Prostate gland (tissue), 2 donors: ENCODE measurements around the gene PCDHGA7.
A peak's percentile ranks its signal among the peaks of the same experiment; 100 is the strongest.

Experiments used
- POLR2A ChIP-seq: fragments of 450-650 bp; IDR thresholded peaks from one replicate; pipeline ENCODE4 v1.6.1; 2016; ENCODE audit warnings: antibody characterized with exemption, mild to moderate bottlenecking
- POLR2AphosphoS5 ChIP-seq: sonication (generic); formaldehyde crosslinking; IDR thresholded peaks from one replicate; pipeline ENCODE4 v1.6.1; 2017; ENCODE audit warnings: antibody characterized with exemption
- TF ChIP-seq, protein P1 (sequence below), 4 experiments: fragments of 200-600 bp in 2 of 4; fragments of 450-650 bp in 2 of 4; sonication (generic) in 2 of 4; IDR thresholded peaks; 1 replicate in 3 of 4; 2 replicates in 1 of 4; pipeline ENCODE4 v1.5.1; 2016 to 2019; ENCODE audit warnings: antibody characterized with exemption in 4 of 4, mild to moderate bottlenecking in 2 of 4, moderate library complexity in 2 of 4

DNA sequence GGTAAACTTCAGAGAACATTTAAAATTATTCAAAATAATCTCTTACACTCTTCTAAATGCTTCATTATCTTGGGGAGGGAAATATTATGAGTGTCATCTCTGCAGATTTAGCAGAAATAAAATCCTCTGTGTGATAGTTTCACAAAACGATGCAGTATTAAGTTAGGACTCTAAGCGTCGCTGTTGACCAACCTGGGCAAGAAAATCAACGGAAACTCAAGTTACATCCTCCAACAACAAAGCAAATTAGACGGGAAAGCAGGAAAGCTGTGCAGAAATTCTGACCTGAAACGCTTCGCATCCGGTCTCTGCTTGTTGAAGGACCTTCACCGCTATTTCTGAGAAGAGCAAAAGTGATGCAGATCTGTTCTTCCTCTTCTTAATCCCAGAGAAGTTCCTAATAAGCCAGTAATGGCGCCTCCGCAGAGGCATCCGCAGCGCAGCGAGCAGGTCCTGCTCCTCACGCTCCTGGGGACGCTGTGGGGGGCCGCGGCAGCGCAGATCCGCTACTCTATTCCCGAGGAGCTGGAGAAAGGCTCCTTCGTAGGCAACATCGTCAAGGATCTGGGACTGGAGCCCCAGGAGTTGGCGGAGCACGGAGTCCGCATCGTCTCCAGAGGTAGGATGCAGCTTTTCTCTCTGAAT lies 8.7 kb upstream of the PCDHGA7 start, which contains the start of gene PCDHGA6:
- TF ChIP-seq, protein P1, sequence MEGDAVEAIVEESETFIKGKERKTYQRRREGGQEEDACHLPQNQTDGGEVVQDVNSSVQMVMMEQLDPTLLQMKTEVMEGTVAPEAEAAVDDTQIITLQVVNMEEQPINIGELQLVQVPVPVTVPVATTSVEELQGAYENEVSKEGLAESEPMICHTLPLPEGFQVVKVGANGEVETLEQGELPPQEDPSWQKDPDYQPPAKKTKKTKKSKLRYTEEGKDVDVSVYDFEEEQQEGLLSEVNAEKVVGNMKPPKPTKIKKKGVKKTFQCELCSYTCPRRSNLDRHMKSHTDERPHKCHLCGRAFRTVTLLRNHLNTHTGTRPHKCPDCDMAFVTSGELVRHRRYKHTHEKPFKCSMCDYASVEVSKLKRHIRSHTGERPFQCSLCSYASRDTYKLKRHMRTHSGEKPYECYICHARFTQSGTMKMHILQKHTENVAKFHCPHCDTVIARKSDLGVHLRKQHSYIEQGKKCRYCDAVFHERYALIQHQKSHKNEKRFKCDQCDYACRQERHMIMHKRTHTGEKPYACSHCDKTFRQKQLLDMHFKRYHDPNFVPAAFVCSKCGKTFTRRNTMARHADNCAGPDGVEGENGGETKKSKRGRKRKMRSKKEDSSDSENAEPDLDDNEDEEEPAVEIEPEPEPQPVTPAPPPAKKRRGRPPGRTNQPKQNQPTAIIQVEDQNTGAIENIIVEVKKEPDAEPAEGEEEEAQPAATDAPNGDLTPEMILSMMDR (IDR thresholded peaks at IDR 0.05) = peak in 2 of 4 experiments; percentile 10 to 17
- TF ChIP-seq POLR2AphosphoS5 (no peak), POLR2A (no peak)
